Caco-2 (cell line): ENCODE data around the gene HOMER2. TPM values are rescaled to one million over a fixed set of nuclear protein-coding genes. Genes with fewer than 3 reads are reported as not detected.

Experiments used
- BruUV-seq: library from RNA; stranded (reverse); fragments of 400-500 nt; replicated peaks from 2 replicates; lab custom pipeline; 2021; lab: Mats Ljungman, UMichigan
- CTCF ChIA-PET: fragments of 300-600 bp; sonication (Branson Sonifier 250); formaldehyde crosslinking; loops from one replicate; lab custom pipeline; 2022; ENCODE audit warnings: antibody characterized with exemption; lab: Charles Lee
- POLR2A ChIA-PET: fragments of 300-600 bp; sonication (Branson Sonifier 250); formaldehyde crosslinking; loops from one replicate; lab custom pipeline; 2022; ENCODE audit warnings: antibody characterized with exemption; lab: Charles Lee
- DNase-seq, 2 experiments: peaks; one replicate each; pipeline versions ENCODE4 v3.0.0 to v3.0.0-alpha.2; 2020 to 2022
- H3K27me3 ChIP-seq: replicated peaks from 2 replicates; pipeline ENCODE4 v1.6.0; 2011; ENCODE audit warnings: low read length; ENCODE audit not compliant: control insufficient read depth, insufficient read depth
- H3K36me3 ChIP-seq: 2 replicates; pipeline ENCODE4 v1.5.1; 2011; ENCODE audit warnings: low read length; ENCODE audit not compliant: control insufficient read depth, insufficient read depth
- H3K4me1 ChIP-seq: fragments of 250-450 bp; sonication (Bioruptor Pico); 2 replicates; pipeline ENCODE4 v1.5.1; 2020; ENCODE audit warnings: mild to moderate bottlenecking
- H3K4me3 ChIP-seq: 2 replicates; pipeline ENCODE4 v1.5.1; 2011; ENCODE audit warnings: low read depth, mild to moderate bottlenecking, control low read depth, low read length
- H3K9me3 ChIP-seq: fragments of 250-450 bp; sonication (Bioruptor Pico); 2 replicates; pipeline ENCODE4 v1.5.1; 2020; ENCODE audit warnings: mild to moderate bottlenecking, moderate library complexity
- H3K27ac Mint-ChIP-seq: one replicate; pipeline ENCODE4 v1.8.0; 2022; ENCODE audit warnings: mixed read lengths; ENCODE audit not compliant: unreplicated experiment
- H3K27me3 Mint-ChIP-seq: one replicate; pipeline ENCODE4 v1.8.0; 2022; ENCODE audit warnings: mixed read lengths; ENCODE audit not compliant: insufficient read depth, unreplicated experiment
- H3K36me3 Mint-ChIP-seq: one replicate; pipeline ENCODE4 v1.8.0; 2022; ENCODE audit warnings: mild to moderate bottlenecking, mixed read lengths; ENCODE audit not compliant: insufficient read depth, unreplicated experiment
- H3K4me1 Mint-ChIP-seq: one replicate; pipeline ENCODE4 v1.8.0; 2022; ENCODE audit warnings: low read depth, mixed read lengths; ENCODE audit not compliant: unreplicated experiment
- H3K4me3 Mint-ChIP-seq: one replicate; pipeline ENCODE4 v1.8.0; 2022; ENCODE audit warnings: mild to moderate bottlenecking, moderate library complexity, mixed read lengths; ENCODE audit not compliant: unreplicated experiment
- H3K9me3 Mint-ChIP-seq: one replicate; pipeline ENCODE4 v1.8.0; 2022; ENCODE audit warnings: mixed read lengths; ENCODE audit not compliant: unreplicated experiment
- CTCF ChIP-seq, 2 experiments: fragments of 200-600 bp in 1 of 2; IDR thresholded peaks; 1 replicate in 1 of 2; 2 replicates in 1 of 2; pipeline versions ENCODE4 v1.5.1 to v1.8.0; 2011 to 2022; ENCODE audit warnings: antibody characterized with exemption in 1 of 2, control low read depth in 1 of 2, inconsistent platforms in 1 of 2, low read depth in 1 of 2, low read length in 1 of 2, mild to moderate bottlenecking in 1 of 2, moderate library complexity in 1 of 2; ENCODE audit not compliant: insufficient read depth in 1 of 2, severe bottlenecking in 1 of 2, unreplicated experiment in 1 of 2
- intact Hi-C: fragments of 100-400 bp; cut with micrococcal nuclease; formaldehyde crosslinking; loops from one replicate; pipeline ENCODE4 v1.10.0; 2022; ENCODE audit not compliant: unreplicated experiment
- total RNA-seq: library from RNA; stranded (reverse); gene quantifications from 2 replicates; pipeline ENCODE4 v1.2.3, GENCODE V29; 2022

Gene HOMER2
- total RNA-seq, 1 experiment from 2014 or later, result 5.5 TPM

DNA sequence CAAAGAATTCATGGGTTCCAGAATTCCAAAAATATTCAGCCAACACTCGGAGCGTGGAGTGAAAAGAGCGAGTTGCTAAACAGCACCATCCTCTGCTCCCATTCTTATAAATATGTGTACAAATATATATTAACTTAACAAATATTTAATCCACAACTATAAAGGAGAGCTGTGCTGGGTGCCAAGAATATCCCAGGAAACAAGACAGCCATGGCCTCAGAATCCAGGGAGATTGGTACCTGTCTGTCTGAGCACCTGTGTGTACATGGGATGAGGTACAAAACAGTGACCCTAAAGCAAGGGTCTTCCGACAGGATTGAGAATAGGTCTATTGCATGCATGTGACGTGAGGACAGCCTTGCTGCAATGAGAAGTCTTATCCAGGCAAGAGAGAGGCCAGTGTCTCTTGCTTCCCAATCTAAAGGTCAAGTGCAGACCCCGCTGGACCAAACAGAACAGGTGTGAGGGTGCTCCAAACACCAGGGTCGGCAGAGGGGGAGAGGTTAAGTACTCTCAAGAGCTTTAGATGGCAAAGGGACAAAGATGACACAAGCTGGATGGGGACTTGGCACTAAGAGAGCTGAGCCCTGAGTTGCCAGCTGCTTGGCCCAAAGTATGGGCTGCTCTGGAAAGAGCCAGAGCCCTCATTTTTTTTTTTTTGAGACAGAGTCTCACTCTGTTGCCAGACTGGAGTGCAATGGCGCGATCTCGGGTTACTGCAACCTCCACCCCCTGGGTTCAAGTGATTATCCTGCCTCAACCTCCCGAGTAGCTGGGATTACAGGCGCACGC lies 36.2 kb downstream of the HOMER2 start:
- no peak for TF ChIP-seq CTCF (IDR thresholded peaks at IDR 0.05; ENCODE audit: insufficient read depth in 1 of 2, low read depth in 1 of 2, low read length in 1 of 2, severe bottlenecking in 1 of 2, unreplicated experiment in 1 of 2)
- Mint-ChIP-seq H3K27ac (no peak overlapping the region), H3K36me3 (no peaks in the 10 kb centered on the region), H3K4me1 (no peaks in the 10 kb centered on the region), H3K4me3 (no peak overlapping the region), H3K9me3 (no peaks in the 10 kb centered on the region), H3K27me3 (peaks cover 9% of the 10 kb centered on the region)
- no peak for DNase-seq
- intact Hi-C loops, result no loop called here
- ChIA-PET CTCF (no interaction called here), POLR2A (no interaction called here)
- no peak overlapping the region for H3K4me3 ChIP-seq
- H3K4me1 ChIP-seq, result no peaks in the 10 kb centered on the region
- BruUV-seq, result no TSS peak
- no peaks in the 10 kb centered on the region for H3K27me3 ChIP-seq
- no peaks in the 10 kb centered on the region for H3K36me3 ChIP-seq
- no peaks in the 10 kb centered on the region for H3K9me3 ChIP-seq

DNA sequence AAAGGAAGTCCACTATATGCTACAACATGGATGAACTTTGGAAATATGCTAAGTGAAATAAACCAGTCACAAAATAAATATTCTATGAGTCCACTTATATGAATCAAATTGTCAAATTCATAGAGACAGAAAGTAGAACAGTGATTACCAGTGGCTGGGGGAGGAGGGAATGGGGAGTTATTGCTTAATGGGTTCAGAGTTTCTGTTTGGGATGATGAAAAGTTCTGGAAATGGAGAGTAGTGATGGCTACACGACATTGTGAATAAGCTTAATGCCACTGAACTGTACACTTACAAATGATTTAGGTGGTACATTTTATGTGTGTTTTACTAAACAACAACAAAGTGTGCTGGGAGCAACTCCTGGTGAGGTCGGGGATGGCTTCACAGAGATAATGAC lies 38.1 kb downstream of the HOMER2 start:
- DNase-seq, result no peak
- intact Hi-C loops, result no loop called here
- Histone ChIP-seq H3K36me3 (no peaks in the 10 kb centered on the region), H3K4me3 (no peak overlapping the region), H3K4me1 (no peaks in the 10 kb centered on the region), H3K9me3 (no peaks in the 10 kb centered on the region), H3K27me3 (no peaks in the 10 kb centered on the region)
- TF ChIP-seq CTCF (IDR thresholded peaks at IDR 0.05; ENCODE audit: insufficient read depth in 1 of 2, low read depth in 1 of 2, low read length in 1 of 2, severe bottlenecking in 1 of 2, unreplicated experiment in 1 of 2), result no peak
- ChIA-PET CTCF (no interaction called here), POLR2A (no interaction called here)
- H3K36me3 Mint-ChIP-seq, result no peaks in the 10 kb centered on the region
- no TSS peak for BruUV-seq
- peaks cover 4% of the 10 kb centered on the region for H3K27me3 Mint-ChIP-seq
- H3K27ac Mint-ChIP-seq, result no peak overlapping the region
- H3K4me1 Mint-ChIP-seq, result no peaks in the 10 kb centered on the region
- H3K4me3 Mint-ChIP-seq, result no peak overlapping the region
- peaks cover 4% of the 10 kb centered on the region for H3K9me3 Mint-ChIP-seq

GRCh38 chr15:82911458-82911857 lies 41.1 kb downstream of the HOMER2 start:
- DNase-seq, result no peak
- H3K36me3 ChIP-seq, result no peaks in the 10 kb centered on the region
- no peaks in the 10 kb centered on the region for H3K27me3 ChIP-seq
- Mint-ChIP-seq H3K4me3 (no peak overlapping the region), H3K4me1 (no peaks in the 10 kb centered on the region), H3K27ac (no peak overlapping the region), H3K27me3 (peaks cover 7% of the 10 kb centered on the region), H3K9me3 (peaks cover 29% of the 10 kb centered on the region), H3K36me3 (no peaks in the 10 kb centered on the region)
- no TSS peak for BruUV-seq
- no peak overlapping the region for H3K4me3 ChIP-seq
- intact Hi-C loops, result no loop called here
- TF ChIP-seq CTCF (IDR thresholded peaks at IDR 0.05; ENCODE audit: insufficient read depth in 1 of 2, low read depth in 1 of 2, low read length in 1 of 2, severe bottlenecking in 1 of 2, unreplicated experiment in 1 of 2), result no peak
- ChIA-PET CTCF (no interaction called here), POLR2A (no interaction called here)
- no peaks in the 10 kb centered on the region; the same call in 1 of the 2 replicates for H3K9me3 ChIP-seq
- no peaks in the 10 kb centered on the region for H3K4me1 ChIP-seq
